Hepatocyte (in vitro differentiated cells): ENCODE measurements around the gene BEND5. TPM values are rescaled to one million over a fixed set of nuclear protein-coding genes. Genes with fewer than 3 reads are reported as not detected.

Experiments
- DNase-seq: peaks from one replicate; pipeline ENCODE4 v3.0.0-alpha.2; 2016; ENCODE audit warnings: low spot score
- H2AFZ ChIP-seq: fragments of 200-600 bp; sonication (generic); 2 replicates; pipeline ENCODE4 v1.6.0; 2016; ENCODE audit warnings: antibody characterized with exemption, mild to moderate bottlenecking
- H3K27ac ChIP-seq: fragments of 200-600 bp; sonication (generic); 2 replicates; pipeline ENCODE4 v1.5.1; 2016; ENCODE audit warnings: mild to moderate bottlenecking
- H3K27me3 ChIP-seq: fragments of 200-600 bp; sonication (generic); 2 replicates; pipeline ENCODE4 v1.6.1; 2016
- H3K36me3 ChIP-seq: fragments of 200-600 bp; sonication (generic); replicated peaks from 2 replicates; pipeline ENCODE4 v1.5.1; 2016; ENCODE audit warnings: low read depth; ENCODE audit not compliant: insufficient read depth
- H3K4me1 ChIP-seq: fragments of 200-600 bp; sonication (generic); 2 replicates; pipeline ENCODE4 v1.5.1; 2016; ENCODE audit warnings: mild to moderate bottlenecking, moderate library complexity; ENCODE audit not compliant: insufficient read depth
- H3K4me2 ChIP-seq: fragments of 200-600 bp; sonication (generic); 2 replicates; pipeline ENCODE4 v1.6.0; 2016
- H3K4me3 ChIP-seq: fragments of 200-600 bp; sonication (generic); 2 replicates; pipeline ENCODE4 v1.5.1; 2016; ENCODE audit warnings: mild to moderate bottlenecking
- H3K79me2 ChIP-seq: fragments of 200-600 bp; sonication (generic); 2 replicates; pipeline ENCODE4 v1.6.0; 2017; ENCODE audit warnings: mild to moderate bottlenecking
- H3K9me2 ChIP-seq: fragments of 200-600 bp; sonication (generic); replicated peaks from 2 replicates; pipeline ENCODE4 v1.6.0; 2017; ENCODE audit warnings: mild to moderate bottlenecking; ENCODE audit not compliant: insufficient read depth
- H3K9me3 ChIP-seq: fragments of 200-600 bp; sonication (generic); 2 replicates; pipeline ENCODE4 v1.5.1; 2016; ENCODE audit warnings: low read depth, mild to moderate bottlenecking
- H4K20me1 ChIP-seq: fragments of 200-600 bp; sonication (generic); 2 replicates; pipeline ENCODE4 v1.6.0; 2016; ENCODE audit warnings: mild to moderate bottlenecking; ENCODE audit not compliant: insufficient read depth, poor library complexity, severe bottlenecking
- CTCF ChIP-seq: fragments of 200-600 bp; sonication (generic); IDR thresholded peaks from 2 replicates; pipeline ENCODE4 v1.5.1; 2016; ENCODE audit warnings: antibody characterized with exemption, mild to moderate bottlenecking; ENCODE audit not compliant: poor library complexity
- EZH2 ChIP-seq: fragments of 200-600 bp; sonication (generic); IDR thresholded peaks from 2 replicates; pipeline ENCODE4 v1.6.1; 2016; ENCODE audit warnings: antibody characterized with exemption, mild to moderate bottlenecking, borderline replicate concordance
- EZH2phosphoT487 ChIP-seq: fragments of 200-600 bp; sonication (generic); IDR thresholded peaks from one replicate; pipeline ENCODE4 v1.6.1; 2018; ENCODE audit warnings: antibody characterized with exemption, mild to moderate bottlenecking, low read depth, moderate library complexity; ENCODE audit not compliant: unreplicated experiment, severe bottlenecking
- WGBS: methylation state at CpG from one replicate; pipeline ENCODE4 v1.1.6; 2016; ENCODE audit warnings: low lambda C conversion rate; ENCODE audit errors: missing lambda C conversion rate; 5-methylcytosine and 5-hydroxymethylcytosine counted together
- polyA plus RNA-seq: library from polyadenylated mRNA; unstranded; fragments of >200 nt; fragmentation: Nextera tagmentation; extraction: Ambion mirVana; gene quantifications from 2 replicates; pipeline ENCODE4 v1.2.1, GENCODE V29; 2016
- total RNA-seq: library from RNA; depleted of rRNA; stranded (reverse); fragments of >200 nt; gene quantifications from 2 replicates; pipeline ENCODE4 v1.2.3, GENCODE V29; 2014

BEND5 gene
- total and polyA plus RNA-seq, 2 experiments from 2014 or later: 7.5 to 7.9 TPM

- no peak for TF ChIP-seq EZH2phosphoT487
- TF ChIP-seq EZH2: no peak
- no peak for TF ChIP-seq CTCF
- H4K20me1 ChIP-seq: no peaks in the 10 kb centered on the region
- no peaks in the 10 kb centered on the region for H3K36me3 ChIP-seq
- no peak for DNase-seq
- no peak overlapping the region for H3K4me3 ChIP-seq
- no peaks in the 10 kb centered on the region for H3K9me3 ChIP-seq
- 100% methylated on average over 1 of the region's 1 CpG for WGBS
- no peaks in the 10 kb centered on the region for H3K9me2 ChIP-seq
- H3K27ac ChIP-seq: no peak overlapping the region
- peaks cover 27% of the 10 kb centered on the region for H3K4me1 ChIP-seq
- no peaks in the 10 kb centered on the region for H3K27me3 ChIP-seq
- H3K79me2 ChIP-seq: peaks cover 26% of the 10 kb centered on the region
- no peak overlapping the region for H2AFZ ChIP-seq
- no peak overlapping the region for H3K4me2 ChIP-seq
Observed at GRCh38 chr1:48765335-48765734, 11.4 kb downstream of the BEND5 start.

- WGBS: 85% methylated on average over 7 of the region's 7 CpGs
- no peak for DNase-seq
- no peak overlapping the region for H2AFZ ChIP-seq
- no peaks in the 10 kb centered on the region for H3K9me2 ChIP-seq
- H3K27me3 ChIP-seq: no peaks in the 10 kb centered on the region
- TF ChIP-seq EZH2: no peak
- TF ChIP-seq EZH2phosphoT487: no peak
- TF ChIP-seq CTCF: no peak
- H3K36me3 ChIP-seq: no peaks in the 10 kb centered on the region
- H3K4me1 ChIP-seq: peaks cover 12% of the 10 kb centered on the region
- no peak overlapping the region for H3K27ac ChIP-seq
- no peaks in the 10 kb centered on the region for H4K20me1 ChIP-seq
- H3K4me2 ChIP-seq: no peak overlapping the region
- H3K9me3 ChIP-seq: no peaks in the 10 kb centered on the region
- H3K4me3 ChIP-seq: no peak overlapping the region
- peaks cover 15% of the 10 kb centered on the region for H3K79me2 ChIP-seq
Observed at GRCh38 chr1:48761986-48762385, 14.7 kb downstream of the BEND5 start.

- no peaks in the 10 kb centered on the region for H3K36me3 ChIP-seq
- TF ChIP-seq EZH2 (no peak), EZH2phosphoT487 (no peak), CTCF (no peak)
- peaks cover 12% of the 10 kb centered on the region for H3K79me2 ChIP-seq
- peaks cover 11% of the 10 kb centered on the region for H3K4me1 ChIP-seq
- no peaks in the 10 kb centered on the region for H4K20me1 ChIP-seq
- no peaks in the 10 kb centered on the region for H3K9me2 ChIP-seq
- no peak overlapping the region for H2AFZ ChIP-seq
- H3K9me3 ChIP-seq: no peaks in the 10 kb centered on the region
- H3K27me3 ChIP-seq: no peaks in the 10 kb centered on the region
- DNase-seq: no peak
- no peak overlapping the region for H3K27ac ChIP-seq
- H3K4me3 ChIP-seq: no peak overlapping the region
- H3K4me2 ChIP-seq: no peak overlapping the region
Observed at GRCh38 chr1:48761411-48761810, 15.3 kb downstream of the BEND5 start.

GRCh38 chr1:48760857-48761256 is 15.8 kb downstream of the BEND5 start:
- Histone ChIP-seq H3K4me2 (no peak overlapping the region), H3K27me3 (no peaks in the 10 kb centered on the region), H3K27ac (no peak overlapping the region), H2AFZ (no peak overlapping the region), H3K9me3 (no peaks in the 10 kb centered on the region), H3K4me3 (no peak overlapping the region), H3K79me2 (peaks cover 10% of the 10 kb centered on the region), H3K36me3 (no peaks in the 10 kb centered on the region), H4K20me1 (no peaks in the 10 kb centered on the region), H3K9me2 (no peaks in the 10 kb centered on the region), H3K4me1 (peaks cover 11% of the 10 kb centered on the region)
- no peak for DNase-seq
- TF ChIP-seq CTCF: no peak
- no peak for TF ChIP-seq EZH2phosphoT487
- no peak for TF ChIP-seq EZH2
- 74% methylated on average over 7 of the region's 7 CpGs for WGBS
